Activated naive CD4-positive, alpha-beta T cell (primary cell): ENCODE measurements around the gene MAP2K5.

Source experiments
- DNase-seq, 4 experiments: peaks; one replicate each; lab custom pipeline; 2025; lab: John Stamatoyannopoulos, UW

The MAP2K5 gene

DNA sequence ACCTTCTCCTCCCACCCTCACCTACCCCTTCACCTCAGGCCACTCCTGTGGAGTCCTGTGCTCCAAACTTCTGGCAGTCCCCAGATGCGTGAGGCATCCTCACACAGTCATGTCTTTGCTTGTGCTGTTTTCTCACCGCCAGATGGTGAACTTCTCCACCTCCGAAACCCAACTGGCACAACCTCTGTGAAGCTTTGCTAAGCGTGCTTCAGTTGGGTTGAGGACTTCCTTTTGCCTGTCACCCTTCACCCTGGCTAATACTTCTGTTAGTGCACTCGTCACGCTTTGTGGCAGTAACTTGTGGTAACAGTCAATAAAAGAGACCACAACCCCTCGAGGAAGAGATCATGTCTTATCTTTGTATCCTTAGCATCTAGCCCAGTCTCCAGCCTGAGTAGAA lies 240.8 kb downstream of the MAP2K5 start:
- DNase-seq, result peak in 2 of 4 experiments; percentile 8 to 26

GRCh38 chr15:67784090-67784781 lies 241.7 kb downstream of the MAP2K5 start:
- DNase-seq, result no peak

DNA sequence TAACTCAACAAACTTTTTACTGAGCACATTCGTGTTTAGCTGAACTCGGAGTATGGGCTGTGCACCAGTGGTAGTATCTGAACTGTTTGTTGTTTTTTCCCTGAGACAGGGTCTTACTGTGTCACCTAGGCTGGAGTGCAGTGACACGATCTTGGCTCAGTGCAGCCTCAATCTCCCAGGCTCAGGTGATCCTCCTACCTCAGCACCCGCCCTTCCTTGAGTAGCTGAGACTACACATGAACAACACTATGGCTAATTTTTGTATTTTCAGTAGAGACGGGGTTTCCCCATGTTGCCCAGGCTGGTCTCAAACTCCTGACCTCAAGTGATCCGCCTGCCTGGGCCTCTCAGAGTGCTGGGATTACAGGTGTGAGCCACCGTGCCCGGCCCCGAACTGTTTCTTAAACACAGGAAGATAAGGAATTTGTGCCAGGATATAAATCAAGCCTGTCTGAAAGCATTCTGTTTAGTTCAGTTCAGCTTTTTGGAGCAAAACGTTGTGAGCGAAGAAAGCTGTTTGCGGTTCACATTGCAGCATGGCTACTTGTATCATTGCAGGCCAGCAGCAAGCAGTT lies 242.4 kb downstream of the MAP2K5 start:
- DNase-seq, result no peak

DNA sequence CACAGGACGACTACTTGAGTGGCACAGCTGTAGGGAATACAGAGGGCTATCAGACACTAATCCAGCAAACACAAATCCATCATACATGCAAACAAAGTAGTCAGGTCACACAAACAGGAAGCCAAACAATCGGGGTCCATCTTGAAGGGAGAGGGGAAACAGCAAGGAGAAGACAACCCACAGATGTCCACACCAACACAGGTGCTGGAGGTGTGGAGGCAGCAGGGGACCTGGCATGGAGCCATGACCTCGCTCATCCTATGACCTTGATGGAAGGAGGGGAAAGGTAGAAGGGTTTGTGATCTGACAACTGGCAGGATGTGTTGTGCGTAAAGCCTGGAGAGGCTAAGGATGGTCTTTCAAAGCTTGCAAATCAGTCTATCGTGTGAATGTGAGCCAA lies 242.9 kb downstream of the MAP2K5 start:
- no peak for DNase-seq

DNA sequence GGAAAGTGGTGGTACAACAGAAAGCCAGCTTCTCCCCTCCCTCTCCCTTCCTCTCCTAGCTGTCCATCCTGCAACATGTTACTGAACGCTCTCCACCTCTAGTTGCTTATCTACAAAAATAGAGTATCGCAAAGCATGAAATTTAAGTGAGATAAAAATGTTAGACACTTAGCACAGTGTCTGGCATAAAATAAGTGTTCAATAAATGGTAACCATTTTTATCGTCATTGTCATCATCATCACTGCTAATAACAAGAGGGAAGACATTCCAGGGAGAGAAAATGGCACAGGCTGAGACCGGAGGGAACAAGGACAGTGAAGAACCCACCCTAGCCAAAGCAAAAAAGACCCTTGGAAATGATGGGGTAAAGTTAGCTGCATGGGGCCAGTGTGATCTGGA lies 244.1 kb downstream of the MAP2K5 start:
- DNase-seq, result no peak

GRCh38 chr15:67788986-67789385 lies 246.5 kb downstream of the MAP2K5 start:
- no peak for DNase-seq

GRCh38 chr15:67790610-67791319 lies 248.3 kb downstream of the MAP2K5 start:
- DNase-seq, result no peak

- DNase-seq, result no peak
These were observed 249.9 kb downstream of the MAP2K5 start for GRCh38 chr15:67792250-67792942.

GRCh38 chr15:67794832-67795574 lies 252.5 kb downstream of the MAP2K5 start:
- no peak for DNase-seq

- no peak for DNase-seq
These were observed 254.0 kb downstream of the MAP2K5 start for GRCh38 chr15:67796196-67797127.

- DNase-seq, result no peak
These were observed 257.3 kb downstream of the MAP2K5 start for GRCh38 chr15:67799801-67800205.

DNA sequence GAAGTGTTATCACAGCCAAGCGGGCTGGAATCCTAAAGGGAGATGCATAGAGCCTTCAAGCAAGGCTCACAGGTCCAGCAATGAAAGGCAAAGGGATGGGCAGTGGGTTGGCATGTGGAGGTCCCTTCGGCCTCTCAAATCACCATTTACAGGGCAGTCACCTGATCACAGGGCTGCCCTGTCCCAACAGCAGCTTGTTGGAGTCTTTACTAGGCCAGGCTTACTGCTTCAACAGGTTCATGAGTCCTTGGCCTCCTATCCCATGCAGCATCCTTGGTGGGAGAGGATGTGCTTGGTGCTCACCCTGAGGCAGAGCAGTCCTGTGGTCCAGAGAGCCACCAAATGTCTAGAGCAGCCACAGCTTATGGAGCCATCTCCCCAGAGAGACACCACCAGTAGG lies 258.6 kb downstream of the MAP2K5 start:
- DNase-seq, result no peak

DNA sequence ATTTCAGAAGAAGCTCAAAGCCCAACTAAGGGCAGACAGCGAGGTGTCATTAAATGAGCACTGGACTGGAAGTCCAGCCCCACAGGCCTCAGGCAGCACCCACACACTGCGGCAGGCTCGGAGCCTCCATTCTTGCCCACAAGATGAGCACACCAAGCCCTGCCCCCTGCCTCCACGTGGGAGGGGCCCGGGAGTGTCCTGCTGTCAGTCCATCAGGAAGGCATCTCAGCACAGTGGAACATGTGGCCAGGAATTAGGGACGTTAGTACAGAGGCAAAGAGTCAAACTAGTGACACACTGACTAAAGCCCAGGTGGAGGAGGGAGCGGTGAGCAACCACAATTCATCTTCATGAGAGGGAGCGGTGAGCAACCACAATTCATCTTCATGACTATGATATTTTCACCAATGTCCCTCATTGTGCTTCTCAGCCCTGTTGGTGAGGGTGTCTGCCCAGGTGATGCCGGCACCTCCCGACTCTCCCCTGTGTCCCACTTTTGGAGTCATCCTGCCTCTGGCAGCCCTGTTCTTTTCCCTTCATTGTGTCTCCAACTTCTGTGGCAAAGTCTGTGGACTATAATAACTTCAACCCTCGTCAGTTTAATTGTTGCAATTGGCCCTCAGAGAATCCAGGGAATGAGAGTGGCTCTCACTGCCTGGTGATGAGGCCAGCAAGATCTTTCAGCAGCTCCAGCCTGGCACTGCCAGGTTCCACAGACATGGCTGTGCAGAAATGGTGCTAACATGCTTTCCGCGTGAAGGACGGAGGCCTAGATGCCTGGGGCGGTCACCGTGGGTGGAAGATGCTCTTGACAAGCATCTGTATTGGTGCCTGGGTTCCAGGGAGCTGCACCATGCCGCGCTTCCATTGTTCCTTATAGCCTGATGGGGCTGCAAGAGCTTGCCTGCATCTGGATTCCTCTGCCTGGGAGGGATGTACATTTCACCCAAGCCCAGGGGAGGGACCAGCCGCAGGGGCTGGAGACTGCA lies 259.7 kb downstream of the MAP2K5 start:
- DNase-seq, result no peak

DNA sequence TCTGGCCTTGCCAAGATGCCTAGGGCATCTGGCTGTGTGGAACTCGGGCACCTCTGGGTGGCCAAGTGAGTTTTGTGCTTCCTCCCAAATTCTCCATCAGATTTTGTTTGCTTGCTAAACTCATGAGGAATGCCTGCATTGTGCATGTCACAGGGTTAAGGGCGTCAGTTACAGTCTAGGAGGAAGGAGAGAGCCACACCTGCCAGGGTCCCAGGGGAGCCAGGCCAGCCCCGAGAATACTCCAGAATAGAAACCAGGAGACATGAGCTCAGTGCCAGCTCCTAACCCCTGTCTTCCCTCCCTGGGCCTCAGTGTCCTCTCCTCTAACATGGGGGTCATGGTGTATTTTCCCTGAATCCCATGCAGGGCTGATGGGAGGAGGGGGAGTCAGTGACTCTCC lies 260.8 kb downstream of the MAP2K5 start:
- DNase-seq, result no peak

DNA sequence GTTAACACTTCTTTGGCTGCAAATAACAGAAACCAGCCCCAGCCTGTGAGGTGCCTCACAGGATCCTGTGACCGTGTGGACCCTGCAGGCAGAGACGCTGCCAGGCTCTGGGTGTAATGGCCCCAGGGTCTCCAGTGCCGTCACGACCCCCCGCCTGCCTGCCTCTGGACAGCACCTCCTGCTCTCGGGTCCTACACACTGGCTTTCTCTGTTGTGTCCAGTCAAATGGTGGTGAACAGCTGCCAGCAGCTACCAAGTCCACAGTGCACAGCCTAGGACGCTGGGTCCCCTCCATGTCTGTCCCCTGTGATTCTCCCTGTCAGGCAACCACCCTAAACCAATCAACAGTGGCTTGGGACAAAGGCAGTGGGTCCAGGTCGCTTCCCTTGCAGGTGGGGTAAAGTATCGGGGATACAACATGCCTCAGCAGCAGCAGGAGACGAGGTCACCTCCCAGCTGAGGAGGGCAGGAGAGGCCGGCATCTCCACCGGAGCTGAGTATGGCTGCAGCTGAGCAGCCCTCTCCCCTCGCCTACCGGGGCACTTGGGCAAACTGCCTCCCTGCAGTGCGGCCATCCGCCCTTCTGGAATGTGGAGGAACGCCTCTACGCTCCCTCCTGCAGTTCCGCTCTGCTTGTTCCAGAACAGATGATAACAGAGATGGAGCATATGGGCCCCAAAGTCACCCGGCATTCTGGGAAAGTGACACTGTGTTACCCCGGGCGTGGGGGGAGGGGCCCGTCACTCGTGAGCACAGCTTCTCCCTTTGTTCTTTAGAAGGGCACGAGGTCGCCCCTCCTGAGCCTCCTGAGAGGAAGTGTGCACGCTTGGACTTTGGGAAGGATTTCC lies 261.7 kb downstream of the MAP2K5 start:
- DNase-seq, result no peak

GRCh38 chr15:67805008-67805665 lies 262.6 kb downstream of the MAP2K5 start:
- no peak for DNase-seq

- no peak for DNase-seq
These were observed 263.4 kb downstream of the MAP2K5 start for GRCh38 chr15:67805666-67806516.
